ENCODE measurements around the gene ANXA8.
"Not testable (repeated sequence)": the region's sequence is repeated elsewhere in the genome, so short reads cannot be mapped to it uniquely, and the experiment has no call there.

The ANXA8 gene

DNA sequence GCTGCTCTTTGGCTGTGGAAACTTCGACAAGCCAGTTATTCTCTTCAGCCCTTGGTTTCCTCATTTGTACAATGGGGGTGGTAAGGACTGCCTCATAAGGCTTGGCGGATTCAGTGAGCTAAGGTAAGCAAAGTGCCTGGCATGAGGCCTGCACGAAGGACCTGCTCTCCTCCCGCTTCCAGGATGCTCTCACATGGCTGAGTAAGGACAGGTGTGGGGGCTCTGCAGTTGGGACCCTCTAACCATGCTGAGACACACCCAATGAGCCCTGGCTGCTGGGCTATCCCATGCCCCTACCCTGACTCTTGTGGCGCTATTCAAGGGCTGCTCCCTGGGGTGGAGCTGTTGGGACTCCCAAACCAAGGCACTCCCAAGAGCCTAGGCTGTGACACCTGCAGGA, 8.8 kb downstream of the ANXA8 start:
- not testable (repeated sequence) for H3K4me1 Mint-ChIP-seq (ENCODE audit: low read depth in 2 of 2); ATAC-seq (replicated peaks); H3K9me3 Mint-ChIP-seq; DNase-seq; H3K27ac Mint-ChIP-seq; H3K36me3 Mint-ChIP-seq (ENCODE audit: insufficient read depth); H3K27me3 Mint-ChIP-seq; H3K4me3 Mint-ChIP-seq

DNA sequence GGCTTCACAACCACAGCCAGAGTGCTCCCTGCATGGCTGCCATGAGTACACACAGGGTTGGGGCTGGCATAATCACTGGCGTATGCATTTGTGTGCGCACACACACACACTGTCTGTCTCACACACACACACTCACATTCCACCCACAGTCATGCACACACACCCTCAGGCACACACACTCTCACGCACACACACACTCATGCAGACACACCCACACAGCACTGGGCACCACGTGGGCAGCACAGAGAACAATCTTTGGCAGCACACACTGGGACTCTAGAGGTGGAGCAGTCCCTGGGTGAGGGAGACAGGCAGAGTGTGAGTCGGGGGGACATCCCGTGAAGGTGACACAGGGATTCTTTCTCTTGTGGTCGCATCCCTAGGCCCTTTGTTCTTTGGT, 10.4 kb downstream of the ANXA8 start:
- not testable (repeated sequence) for H3K4me1 Mint-ChIP-seq (ENCODE audit: low read depth in 2 of 2); H3K27me3 Mint-ChIP-seq; H3K9me3 Mint-ChIP-seq; ATAC-seq (replicated peaks); H3K36me3 Mint-ChIP-seq (ENCODE audit: insufficient read depth); H3K4me3 Mint-ChIP-seq; DNase-seq; H3K27ac Mint-ChIP-seq

DNA sequence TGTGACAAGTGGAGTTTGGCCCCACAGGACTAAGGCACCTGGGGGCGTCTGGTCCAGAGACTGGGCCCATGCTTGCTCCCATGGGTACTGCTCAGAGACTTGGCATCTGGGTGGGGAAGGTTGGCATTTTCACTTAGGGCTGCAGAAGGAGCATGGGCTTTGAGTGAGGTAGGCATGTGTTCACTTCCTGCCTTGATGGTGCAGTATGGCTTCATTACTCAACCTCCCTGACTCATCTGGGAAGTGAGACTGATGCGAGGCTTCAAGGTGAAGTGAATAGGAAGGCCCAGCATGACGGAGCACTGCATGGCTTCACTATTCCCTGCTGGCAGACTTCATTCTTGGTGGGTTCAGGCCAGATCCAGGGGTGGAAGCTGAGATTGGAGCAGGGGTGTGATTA, 11.3 kb downstream of the ANXA8 start:
- not testable (repeated sequence) for DNase-seq; ATAC-seq (replicated peaks); H3K9me3 Mint-ChIP-seq; H3K4me1 Mint-ChIP-seq (ENCODE audit: low read depth in 2 of 2); H3K27me3 Mint-ChIP-seq; H3K27ac Mint-ChIP-seq; H3K36me3 Mint-ChIP-seq (ENCODE audit: insufficient read depth); H3K4me3 Mint-ChIP-seq

DNA sequence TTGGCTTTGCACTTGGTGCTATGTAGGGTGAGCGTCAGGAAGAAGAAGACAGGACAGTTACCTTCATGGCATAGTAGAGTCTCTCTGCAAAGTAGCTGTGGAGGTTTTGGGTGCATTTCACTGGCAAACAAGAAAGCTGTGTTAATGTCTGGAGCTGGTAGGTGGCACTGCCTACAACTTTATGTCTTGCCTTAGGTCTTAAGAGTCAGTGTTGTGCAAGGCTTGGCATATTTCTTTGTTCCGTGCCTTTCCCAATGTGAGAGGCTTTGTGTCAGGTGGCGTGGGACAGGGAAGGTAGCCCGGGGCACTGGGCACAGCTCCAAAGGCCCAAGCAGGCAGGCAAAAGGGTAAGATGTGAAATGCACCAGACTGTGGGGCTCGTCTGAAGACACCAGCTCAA, 11.8 kb downstream of the ANXA8 start:
- H3K27me3 Mint-ChIP-seq; H3K36me3 Mint-ChIP-seq (ENCODE audit: insufficient read depth); H3K4me1 Mint-ChIP-seq (ENCODE audit: low read depth in 2 of 2); H3K27ac Mint-ChIP-seq; H3K9me3 Mint-ChIP-seq; ATAC-seq (replicated peaks); H3K4me3 Mint-ChIP-seq; DNase-seq: not testable (repeated sequence)

DNA sequence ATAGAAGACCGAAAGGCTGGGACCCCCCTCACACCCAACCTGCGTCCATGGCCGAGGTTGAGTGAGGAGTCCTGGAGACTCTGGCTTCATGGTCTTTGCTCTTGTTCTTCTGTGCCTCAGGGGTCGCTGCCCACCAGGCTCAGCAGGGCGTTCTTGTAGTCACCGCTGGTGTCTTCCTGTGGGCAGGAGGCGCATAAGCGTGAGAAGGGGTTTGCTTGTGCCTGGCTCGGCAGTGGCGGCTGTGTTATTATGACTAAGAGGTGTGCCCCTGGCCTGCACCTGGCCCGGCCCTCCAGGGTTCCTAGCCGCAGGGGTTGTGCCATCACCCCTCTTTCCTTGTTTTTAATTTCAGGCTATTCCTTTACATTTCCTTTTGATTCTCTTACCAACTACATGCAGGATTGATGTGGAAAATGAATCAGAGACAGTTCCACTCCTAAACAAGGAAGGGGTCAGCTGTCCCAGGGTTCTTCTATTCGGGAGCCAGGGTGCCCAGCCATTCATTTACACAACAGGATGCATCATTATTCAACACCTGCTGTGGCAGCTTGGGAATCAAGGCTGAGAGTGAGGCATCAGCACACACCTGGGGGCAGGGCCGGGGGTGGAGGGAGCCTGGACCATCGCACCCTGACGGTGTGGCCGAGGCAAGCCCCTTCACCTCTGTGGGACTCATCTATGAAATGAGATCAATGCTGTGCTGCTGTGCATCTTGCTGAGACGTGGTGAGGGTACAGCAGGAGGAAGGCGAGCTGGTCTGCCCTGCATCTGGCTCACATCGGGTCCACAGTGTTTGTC, 15.0 kb downstream of the ANXA8 start:
- not testable (repeated sequence) for H3K36me3 Mint-ChIP-seq (ENCODE audit: insufficient read depth); H3K27ac Mint-ChIP-seq; H3K9me3 Mint-ChIP-seq; H3K4me1 Mint-ChIP-seq (ENCODE audit: low read depth in 2 of 2); H3K4me3 Mint-ChIP-seq; ATAC-seq (replicated peaks); DNase-seq; H3K27me3 Mint-ChIP-seq

DNA sequence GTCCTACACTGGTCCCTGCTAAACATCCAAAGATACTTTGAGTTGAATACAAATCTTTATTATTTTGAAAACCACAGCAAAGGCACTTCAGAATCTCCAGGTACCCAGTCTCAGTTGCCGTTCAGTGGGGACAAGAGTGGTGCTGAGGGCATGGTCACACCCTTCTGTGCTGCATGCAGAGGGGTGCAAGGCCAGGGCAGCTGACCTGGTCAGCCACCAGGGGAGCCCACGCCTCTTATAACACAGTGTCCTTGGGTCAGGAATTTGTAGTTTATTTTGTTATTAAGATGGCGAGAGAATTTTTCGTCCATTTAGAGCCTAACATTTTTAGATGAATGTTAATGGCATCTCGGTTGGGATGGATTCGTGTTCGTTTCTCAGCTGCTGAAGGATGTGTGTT, 16.0 kb downstream of the ANXA8 start:
- DNase-seq; H3K27me3 Mint-ChIP-seq; ATAC-seq (replicated peaks); H3K27ac Mint-ChIP-seq; H3K4me1 Mint-ChIP-seq (ENCODE audit: low read depth in 2 of 2); H3K9me3 Mint-ChIP-seq; H3K36me3 Mint-ChIP-seq (ENCODE audit: insufficient read depth); H3K4me3 Mint-ChIP-seq: not testable (repeated sequence)

DNA sequence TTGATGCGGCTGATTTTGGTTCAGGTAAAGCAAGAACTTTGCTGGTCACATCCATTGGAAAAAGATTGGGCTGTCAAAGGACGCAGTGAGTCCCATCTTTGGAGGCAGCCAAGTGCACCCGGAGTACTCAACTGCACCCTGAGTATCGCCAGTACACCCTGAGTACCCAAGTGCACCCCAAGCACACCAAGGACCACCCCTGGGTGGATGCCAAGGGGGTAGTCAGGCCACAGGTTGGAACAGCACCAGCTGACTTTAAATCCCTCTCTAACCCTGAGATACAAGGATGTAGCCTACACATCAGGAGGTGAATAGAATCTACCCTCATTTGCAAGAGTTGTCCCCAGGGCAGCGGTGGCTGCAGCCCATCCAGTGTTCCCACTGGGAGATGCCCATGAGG, 16.5 kb downstream of the ANXA8 start:
- H3K4me3 Mint-ChIP-seq; H3K9me3 Mint-ChIP-seq; ATAC-seq (replicated peaks); DNase-seq; H3K27ac Mint-ChIP-seq; H3K4me1 Mint-ChIP-seq (ENCODE audit: low read depth in 2 of 2); H3K27me3 Mint-ChIP-seq; H3K36me3 Mint-ChIP-seq (ENCODE audit: insufficient read depth): not testable (repeated sequence)

DNA sequence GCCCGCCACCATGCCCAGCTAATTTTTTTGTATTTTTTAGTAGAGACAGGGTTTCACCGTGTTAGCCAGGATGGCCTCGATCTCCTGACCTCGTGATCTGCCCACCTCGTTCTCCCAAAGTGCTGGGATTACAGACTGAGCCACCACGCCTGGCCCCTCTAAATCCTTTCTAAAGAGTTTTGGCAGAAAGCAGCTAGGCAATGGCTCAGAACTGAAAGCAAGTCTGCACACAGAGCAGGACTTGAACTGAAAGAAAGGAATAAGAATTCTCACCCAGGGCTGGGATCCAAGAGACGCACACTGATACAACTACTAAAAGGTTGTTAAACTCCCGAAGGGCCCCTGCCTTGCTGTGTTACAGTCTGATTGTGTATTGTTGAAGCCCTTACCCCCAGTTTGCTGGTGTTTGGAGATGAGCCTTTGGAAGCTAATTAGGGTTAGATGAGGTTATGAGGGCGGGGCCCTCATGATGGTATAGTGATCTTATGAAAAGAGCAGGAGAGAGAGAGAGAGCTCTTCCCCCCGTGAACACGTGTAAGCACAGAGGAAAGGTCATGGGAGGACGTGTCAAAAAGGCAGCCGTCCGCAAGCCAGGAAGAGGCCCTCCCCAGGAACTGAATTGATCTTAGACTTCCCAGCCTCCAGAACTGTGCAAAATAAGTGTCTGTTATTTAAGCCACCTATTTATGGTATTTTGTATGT, 18.5 kb downstream of the ANXA8 start:
- H3K36me3 Mint-ChIP-seq (ENCODE audit: insufficient read depth); H3K27me3 Mint-ChIP-seq; DNase-seq; H3K4me3 Mint-ChIP-seq; H3K9me3 Mint-ChIP-seq; H3K27ac Mint-ChIP-seq; ATAC-seq (replicated peaks); H3K4me1 Mint-ChIP-seq (ENCODE audit: low read depth in 2 of 2): not testable (repeated sequence)

DNA sequence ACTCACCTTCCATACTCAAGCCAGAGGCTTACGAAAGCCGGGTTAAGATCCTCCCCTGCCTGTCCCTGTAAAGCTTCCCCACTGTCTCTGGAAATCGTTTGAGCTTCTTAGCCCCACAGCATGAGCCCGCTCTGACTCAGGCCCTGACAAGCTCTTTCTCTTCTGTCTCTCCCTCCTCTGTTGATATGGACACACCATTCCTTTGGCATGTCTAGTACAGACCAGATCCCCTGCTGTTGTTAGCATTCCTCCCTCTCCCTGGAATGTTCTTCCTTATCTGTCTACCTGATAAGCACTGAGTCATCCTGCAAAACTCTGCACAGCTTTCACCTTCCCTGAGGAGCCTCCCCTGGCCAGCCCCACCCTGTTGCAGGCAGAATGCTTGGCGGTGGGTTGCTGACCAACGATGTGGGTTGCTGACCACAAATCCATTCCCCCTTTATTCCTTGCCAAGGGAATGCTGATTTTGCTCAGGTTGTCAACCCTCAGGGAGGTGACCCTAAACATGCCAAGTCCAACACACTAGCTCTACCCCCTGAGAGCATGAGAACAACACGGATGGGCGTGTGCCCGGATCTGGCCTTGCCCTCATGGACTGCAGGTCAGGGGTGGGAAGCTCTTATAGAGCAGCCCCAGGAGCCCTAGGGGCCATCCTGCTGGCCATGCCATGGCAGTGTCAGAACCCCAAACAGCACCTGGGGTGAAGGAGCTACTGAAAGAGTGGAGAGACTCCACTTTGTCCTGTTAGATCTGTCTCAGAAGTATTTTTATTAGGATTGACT, 21.1 kb downstream of the ANXA8 start:
- H3K27ac Mint-ChIP-seq; H3K36me3 Mint-ChIP-seq (ENCODE audit: insufficient read depth); H3K4me3 Mint-ChIP-seq; ATAC-seq (replicated peaks); H3K9me3 Mint-ChIP-seq; DNase-seq; H3K4me1 Mint-ChIP-seq (ENCODE audit: low read depth in 2 of 2): not testable (repeated sequence)
- H3K27me3 Mint-ChIP-seq: peaks cover 6 to 13% of the 10 kb centered on the region in 2 donors

DNA sequence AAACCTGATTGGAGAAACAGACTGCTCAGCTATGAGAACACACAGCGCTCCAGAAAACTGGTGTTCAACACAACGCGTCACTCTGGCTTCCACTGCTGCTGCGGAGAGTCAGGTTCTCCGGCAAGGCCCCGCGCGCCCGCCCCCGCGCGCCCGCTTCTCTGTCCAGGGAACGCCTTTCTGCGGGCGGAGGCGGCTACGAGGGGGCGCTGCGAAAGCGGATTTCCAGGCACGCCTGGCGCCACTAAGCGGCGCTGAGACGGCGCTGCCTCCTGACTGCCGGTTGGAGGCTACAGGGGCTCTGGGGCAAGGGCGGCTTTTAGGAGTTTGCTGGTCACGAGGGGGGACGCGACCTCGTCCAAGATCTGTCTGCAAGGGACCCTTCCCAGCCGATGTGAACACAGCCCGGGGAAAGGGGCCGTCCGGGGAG, 22.6 kb downstream of the ANXA8 start:
- H3K4me1 Mint-ChIP-seq (ENCODE audit: low read depth in 2 of 2); H3K27ac Mint-ChIP-seq; H3K36me3 Mint-ChIP-seq (ENCODE audit: insufficient read depth); DNase-seq; H3K4me3 Mint-ChIP-seq; H3K9me3 Mint-ChIP-seq: not testable (repeated sequence)
- peaks cover 6 to 25% of the 10 kb centered on the region in 2 donors for H3K27me3 Mint-ChIP-seq
- peak; percentile 39 for ATAC-seq (replicated peaks)

DNA sequence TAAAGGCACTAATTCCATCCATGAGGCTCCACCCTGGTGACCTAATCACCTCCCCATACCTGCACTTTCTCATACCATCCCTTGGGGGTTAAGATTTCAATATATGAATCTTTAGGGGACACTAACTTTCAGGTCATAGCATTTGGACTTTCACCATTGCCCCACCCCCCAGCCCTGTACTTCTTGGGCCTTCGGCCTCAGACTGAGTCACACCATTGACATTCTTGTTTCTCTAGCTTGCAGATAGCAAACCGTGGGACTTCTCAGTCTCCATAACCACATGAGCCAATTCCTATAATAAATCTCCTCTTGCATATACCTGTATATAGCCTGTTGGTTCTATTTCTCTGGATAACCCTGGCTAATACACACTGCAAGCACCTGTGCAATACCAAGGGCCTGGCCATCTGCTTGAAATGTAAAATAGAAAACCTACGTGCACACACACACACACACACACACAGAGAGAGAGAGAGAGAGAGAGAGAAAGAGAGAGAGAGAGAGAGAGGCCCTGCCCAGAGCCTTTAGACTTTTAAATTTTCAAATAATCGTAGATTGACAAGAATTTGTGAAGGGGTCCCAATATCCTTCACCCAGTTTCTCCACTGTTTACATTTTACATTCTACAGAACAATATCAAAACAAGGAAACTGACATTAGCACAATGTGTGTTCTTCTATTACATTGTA, 25.3 kb downstream of the ANXA8 start:
- DNase-seq (no peak), ATAC-seq (replicated peaks) (no peak)
- Mint-ChIP-seq H3K27ac (no peak overlapping the region), H3K36me3 (ENCODE audit: insufficient read depth) (no peaks in the 10 kb centered on the region), H3K4me3 (no peak overlapping the region), H3K27me3 (peaks cover 24 to 45% of the 10 kb centered on the region in 2 donors), H3K4me1 (ENCODE audit: low read depth in 2 of 2) (no peaks in the 10 kb centered on the region), H3K9me3 (no peaks in the 10 kb centered on the region)

DNA sequence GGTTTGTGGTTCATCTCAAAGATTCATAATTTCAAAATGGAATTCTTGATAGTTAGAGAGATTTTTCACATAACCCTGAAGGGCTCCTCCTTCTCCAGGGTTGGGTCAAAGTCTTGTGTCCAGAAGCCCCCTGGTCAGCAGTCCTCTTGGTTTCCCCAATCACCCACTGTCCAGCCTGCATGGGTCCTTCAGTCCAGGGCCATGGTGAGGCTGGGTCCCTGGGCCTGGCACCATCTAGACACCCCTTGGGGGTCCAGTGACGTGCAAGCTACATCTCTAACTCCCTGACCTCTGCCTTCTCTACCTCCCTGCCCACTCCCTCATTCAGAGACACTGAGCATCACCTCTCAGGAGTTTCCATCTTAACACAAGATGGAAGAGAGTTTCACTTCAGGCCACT, 26.1 kb downstream of the ANXA8 start:
- DNase-seq: no peak
- no peak for ATAC-seq (replicated peaks)
- Mint-ChIP-seq H3K4me3 (no peak overlapping the region), H3K27me3 (peaks cover 28 to 51% of the 10 kb centered on the region in 2 donors), H3K36me3 (ENCODE audit: insufficient read depth) (no peaks in the 10 kb centered on the region), H3K27ac (no peak overlapping the region), H3K9me3 (no peaks in the 10 kb centered on the region), H3K4me1 (ENCODE audit: low read depth in 2 of 2) (no peaks in the 10 kb centered on the region)

DNA sequence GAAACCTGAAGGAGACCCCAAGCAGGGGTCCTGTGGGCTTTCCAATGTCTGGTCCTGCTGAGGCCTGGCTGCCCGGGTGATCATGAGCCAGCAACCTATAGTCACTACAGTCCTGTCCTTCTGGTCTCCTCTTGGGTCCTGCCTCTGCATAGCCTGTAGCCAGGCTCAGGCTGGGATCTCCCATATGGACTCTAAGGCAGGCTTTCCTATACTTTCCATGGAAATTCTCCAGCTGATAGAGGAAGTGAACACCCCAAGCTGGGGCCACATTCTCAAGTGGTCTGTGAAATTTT, 26.4 kb downstream of the ANXA8 start:
- no peak for ATAC-seq (replicated peaks)
- Mint-ChIP-seq H3K36me3 (ENCODE audit: insufficient read depth) (no peaks in the 10 kb centered on the region), H3K27ac (no peak overlapping the region), H3K9me3 (no peaks in the 10 kb centered on the region), H3K27me3 (peaks cover 28 to 51% of the 10 kb centered on the region in 2 donors), H3K4me3 (no peak overlapping the region), H3K4me1 (ENCODE audit: low read depth in 2 of 2) (no peaks in the 10 kb centered on the region)
- DNase-seq: no peak
